Endothelial cell (in vitro differentiated cells): ENCODE results near the gene FARP1. TPM values are rescaled to one million over a fixed set of nuclear protein-coding genes. Genes with fewer than 3 reads are reported as not detected.

Experiments used
- DNase-seq: peaks from one replicate; pipeline ENCODE4 v3.0.0; 2021; ENCODE audit warnings: low spot score
- H3K27ac Mint-ChIP-seq: one replicate; pipeline ENCODE4 v1.8.0; 2021; ENCODE audit warnings: mixed read lengths, inconsistent platforms; ENCODE audit not compliant: unreplicated experiment
- H3K27me3 Mint-ChIP-seq: one replicate; pipeline ENCODE4 v1.8.0; 2021; ENCODE audit warnings: mild to moderate bottlenecking, moderate library complexity, mixed read lengths, inconsistent platforms; ENCODE audit not compliant: unreplicated experiment
- H3K36me3 Mint-ChIP-seq: one replicate; pipeline ENCODE4 v1.8.0; 2021; ENCODE audit warnings: mild to moderate bottlenecking, low read depth, mixed read lengths, inconsistent platforms; ENCODE audit not compliant: unreplicated experiment
- H3K4me1 Mint-ChIP-seq: one replicate; pipeline ENCODE4 v1.8.0; 2021; ENCODE audit warnings: mild to moderate bottlenecking, mixed read lengths, inconsistent platforms; ENCODE audit not compliant: unreplicated experiment
- H3K4me3 Mint-ChIP-seq: one replicate; pipeline ENCODE4 v1.8.0; 2021; ENCODE audit warnings: mild to moderate bottlenecking, mixed read lengths, inconsistent platforms; ENCODE audit not compliant: unreplicated experiment
- H3K9me3 Mint-ChIP-seq: one replicate; pipeline ENCODE4 v1.8.0; 2021; ENCODE audit warnings: mixed read lengths, inconsistent platforms; ENCODE audit not compliant: unreplicated experiment
- total RNA-seq: library from RNA; stranded (reverse); fragmentation: NEBNext Ultra II Directional; extraction: Animal tissue kit (Norgen Biotek cat#: 25700); gene quantifications from one replicate; pipeline ENCODE4 v1.2.1, GENCODE V29; 2021; ENCODE audit not compliant: unreplicated experiment
- TF ChIP-seq, protein P1 (sequence below): fragments of 200-600 bp; sonication (generic); IDR thresholded peaks from one replicate; pipeline ENCODE4 v1.5.0; 2021; ENCODE audit warnings: antibody characterized with exemption; ENCODE audit not compliant: unreplicated experiment

The FARP1 gene
- total RNA-seq, 1 donor from 2014 or later = 167 TPM

DNA sequence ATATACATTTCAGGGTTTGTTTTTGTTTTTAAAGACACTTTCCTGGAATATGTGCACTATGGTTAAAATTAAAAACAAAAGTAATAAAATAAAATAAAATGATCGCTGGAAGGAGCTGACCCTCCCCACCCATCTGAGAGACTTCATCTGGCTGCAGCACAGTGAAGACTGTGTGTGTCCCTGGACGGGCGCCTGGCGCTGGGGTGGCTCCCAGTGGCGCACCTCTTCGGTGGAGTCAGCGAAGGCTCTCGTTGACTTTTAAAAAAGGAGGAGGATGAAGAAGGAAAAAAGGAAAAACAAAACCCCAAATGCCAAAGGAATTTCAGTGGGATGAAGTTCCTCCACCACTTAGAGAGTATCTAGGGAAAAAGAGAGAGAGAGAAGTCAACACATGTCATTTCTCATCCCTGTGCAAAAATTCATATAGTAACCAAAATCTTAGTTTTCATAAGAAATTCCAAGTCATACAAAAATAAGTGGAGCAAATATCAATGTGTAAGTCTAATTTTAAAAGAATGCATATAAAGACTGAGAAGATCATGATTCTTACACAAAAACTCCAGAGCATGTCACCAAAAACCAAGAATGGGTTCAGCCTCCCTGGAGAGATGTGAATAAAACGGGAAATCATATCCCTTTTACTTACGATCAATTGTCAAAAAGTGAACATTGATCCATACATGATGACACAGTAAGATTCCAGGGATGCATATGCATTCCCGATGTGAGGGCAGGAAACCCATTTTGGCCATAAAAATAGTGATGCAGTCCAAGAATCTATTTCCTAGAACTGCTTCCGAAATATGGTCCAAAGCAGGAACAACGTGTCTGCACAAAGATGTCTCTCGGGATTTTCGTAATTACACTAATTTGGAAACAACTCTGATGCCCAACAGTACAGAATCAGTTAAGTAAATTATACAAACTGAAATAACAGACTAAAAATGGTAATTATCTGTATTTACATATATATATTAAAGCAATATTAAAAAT, 310.3 kb downstream of the FARP1 start:
- Mint-ChIP-seq H3K36me3 (peaks cover 52% of the 10 kb centered on the region), H3K4me1 (peaks cover 26% of the 10 kb centered on the region), H3K9me3 (no peaks in the 10 kb centered on the region), H3K27ac (no peak overlapping the region), H3K27me3 (peaks cover 10% of the 10 kb centered on the region), H3K4me3 (no peak overlapping the region)
- no peak for DNase-seq
- TF ChIP-seq, protein P1, sequence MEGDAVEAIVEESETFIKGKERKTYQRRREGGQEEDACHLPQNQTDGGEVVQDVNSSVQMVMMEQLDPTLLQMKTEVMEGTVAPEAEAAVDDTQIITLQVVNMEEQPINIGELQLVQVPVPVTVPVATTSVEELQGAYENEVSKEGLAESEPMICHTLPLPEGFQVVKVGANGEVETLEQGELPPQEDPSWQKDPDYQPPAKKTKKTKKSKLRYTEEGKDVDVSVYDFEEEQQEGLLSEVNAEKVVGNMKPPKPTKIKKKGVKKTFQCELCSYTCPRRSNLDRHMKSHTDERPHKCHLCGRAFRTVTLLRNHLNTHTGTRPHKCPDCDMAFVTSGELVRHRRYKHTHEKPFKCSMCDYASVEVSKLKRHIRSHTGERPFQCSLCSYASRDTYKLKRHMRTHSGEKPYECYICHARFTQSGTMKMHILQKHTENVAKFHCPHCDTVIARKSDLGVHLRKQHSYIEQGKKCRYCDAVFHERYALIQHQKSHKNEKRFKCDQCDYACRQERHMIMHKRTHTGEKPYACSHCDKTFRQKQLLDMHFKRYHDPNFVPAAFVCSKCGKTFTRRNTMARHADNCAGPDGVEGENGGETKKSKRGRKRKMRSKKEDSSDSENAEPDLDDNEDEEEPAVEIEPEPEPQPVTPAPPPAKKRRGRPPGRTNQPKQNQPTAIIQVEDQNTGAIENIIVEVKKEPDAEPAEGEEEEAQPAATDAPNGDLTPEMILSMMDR = no peak

DNA sequence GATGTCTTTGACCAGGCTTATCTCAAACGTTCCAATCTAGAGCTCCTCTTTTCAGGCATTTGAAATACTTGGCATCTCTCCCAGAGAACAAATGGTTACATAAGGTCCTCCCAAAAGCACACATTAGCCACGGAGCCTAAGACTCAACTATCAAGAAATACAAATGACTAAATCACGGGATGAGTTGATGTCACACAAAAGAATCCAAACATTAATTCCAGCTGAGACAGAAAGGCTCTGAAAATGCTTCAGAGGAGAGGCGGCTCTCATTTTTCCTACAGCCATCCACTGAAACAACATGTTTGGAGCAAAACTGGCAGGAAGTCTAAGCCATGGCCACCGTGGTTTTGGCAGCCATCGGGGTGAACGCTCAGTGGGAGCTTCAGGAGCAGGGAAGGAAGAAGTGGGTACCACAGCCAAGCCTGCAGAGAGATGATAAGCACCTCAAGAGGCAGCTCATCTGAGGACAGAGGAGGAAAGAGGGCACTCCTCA, 311.5 kb downstream of the FARP1 start:
- no peak overlapping the region for H3K27ac Mint-ChIP-seq
- H3K9me3 Mint-ChIP-seq = no peaks in the 10 kb centered on the region
- TF ChIP-seq, protein P1 = no peak
- peaks cover 23% of the 10 kb centered on the region for H3K4me1 Mint-ChIP-seq
- peaks cover 6% of the 10 kb centered on the region for H3K27me3 Mint-ChIP-seq
- no peak for DNase-seq
- peaks cover 46% of the 10 kb centered on the region for H3K36me3 Mint-ChIP-seq
- H3K4me3 Mint-ChIP-seq = no peak overlapping the region

DNA sequence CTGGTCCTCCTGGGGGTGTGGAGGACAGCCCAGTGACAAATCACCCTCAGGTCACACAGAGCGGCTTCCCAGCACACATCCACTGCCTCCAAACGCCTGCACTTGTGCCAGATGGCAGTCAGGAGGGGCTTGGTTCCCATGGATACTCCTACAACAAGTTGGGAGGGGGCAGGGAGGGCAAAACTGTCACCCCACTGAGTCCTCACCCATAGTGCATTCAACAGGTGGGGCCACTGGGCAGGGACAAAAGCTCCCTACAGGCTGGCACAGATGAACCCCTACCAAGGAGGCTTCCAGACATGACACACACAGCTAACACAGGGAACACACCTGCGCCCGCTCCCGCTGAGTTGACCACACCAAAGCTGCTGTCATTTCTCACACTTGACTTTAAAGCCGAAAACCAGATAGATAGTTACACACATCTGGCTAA, 313.5 kb downstream of the FARP1 start:
- peaks cover 50% of the 10 kb centered on the region for H3K36me3 Mint-ChIP-seq
- peaks cover 8% of the 10 kb centered on the region for H3K4me1 Mint-ChIP-seq
- H3K27ac Mint-ChIP-seq = no peak overlapping the region
- no peaks in the 10 kb centered on the region for H3K9me3 Mint-ChIP-seq
- TF ChIP-seq, protein P1 = no peak
- H3K27me3 Mint-ChIP-seq = peaks cover 9% of the 10 kb centered on the region
- no peak for DNase-seq
- no peak overlapping the region for H3K4me3 Mint-ChIP-seq

DNA sequence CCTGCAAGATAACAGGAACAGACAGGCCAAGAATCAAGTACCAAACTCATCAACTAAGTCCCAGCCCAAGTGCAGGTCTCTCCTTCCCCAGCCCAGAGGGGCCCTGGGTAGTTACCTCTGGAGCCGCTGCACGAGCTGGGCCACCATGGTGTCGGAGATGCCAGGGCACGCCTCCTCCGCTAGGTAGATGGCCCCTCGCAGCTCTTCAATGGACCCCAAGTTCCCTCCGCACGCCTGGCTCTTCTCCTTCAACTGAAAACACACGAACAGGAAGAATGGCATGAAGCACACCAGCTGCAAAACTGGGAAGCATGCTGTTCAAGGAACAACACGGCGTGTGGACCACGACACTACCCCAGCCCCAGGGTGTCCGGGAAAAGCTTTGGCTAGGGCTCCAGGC, 314.2 kb downstream of the FARP1 start:
- TF ChIP-seq, protein P1 = no peak
- Mint-ChIP-seq H3K4me3 (no peak overlapping the region), H3K4me1 (peaks cover 3% of the 10 kb centered on the region), H3K36me3 (peaks cover 46% of the 10 kb centered on the region), H3K27ac (no peak overlapping the region), H3K9me3 (no peaks in the 10 kb centered on the region), H3K27me3 (peaks cover 10% of the 10 kb centered on the region)
- DNase-seq = no peak

DNA sequence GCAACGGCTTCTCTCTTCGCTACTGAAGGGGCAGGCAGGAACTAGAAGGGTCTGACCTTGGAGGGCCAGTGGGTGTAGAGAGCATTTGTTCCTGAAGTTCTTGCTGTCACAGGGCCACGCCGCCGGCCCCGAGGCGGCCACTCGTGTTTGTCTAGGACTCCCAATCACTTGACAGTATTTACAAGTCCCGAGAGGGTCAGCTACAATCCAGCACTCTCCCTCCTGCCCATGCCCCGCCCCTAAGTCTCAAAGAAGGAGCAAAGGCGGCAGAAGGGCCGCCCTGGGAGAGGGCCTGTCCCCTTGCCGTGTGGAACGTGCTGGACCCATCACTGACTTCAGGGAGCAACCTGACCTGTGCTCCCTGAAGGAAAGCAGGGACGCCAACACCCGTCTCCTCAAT, 315.5 kb downstream of the FARP1 start:
- Mint-ChIP-seq H3K27ac (peak overlapping the region; percentile 57), H3K4me3 (no peak overlapping the region), H3K9me3 (no peaks in the 10 kb centered on the region), H3K27me3 (peaks cover 13% of the 10 kb centered on the region), H3K36me3 (peaks cover 45% of the 10 kb centered on the region), H3K4me1 (peaks cover 17% of the 10 kb centered on the region)
- DNase-seq = no peak
- TF ChIP-seq, protein P1 = no peak
